LoVo (cell line): ENCODE results near the gene SLC22A14.
"Not testable (repeated sequence)": the region's sequence is repeated elsewhere in the genome, so short reads cannot be mapped to it uniquely, and the experiment has no call there.

Experiments used
- DNase-seq: peaks from one replicate; pipeline ENCODE4 v3.0.0-alpha.2; 2016; ENCODE audit warnings: low spot score

SLC22A14 gene, protein sequence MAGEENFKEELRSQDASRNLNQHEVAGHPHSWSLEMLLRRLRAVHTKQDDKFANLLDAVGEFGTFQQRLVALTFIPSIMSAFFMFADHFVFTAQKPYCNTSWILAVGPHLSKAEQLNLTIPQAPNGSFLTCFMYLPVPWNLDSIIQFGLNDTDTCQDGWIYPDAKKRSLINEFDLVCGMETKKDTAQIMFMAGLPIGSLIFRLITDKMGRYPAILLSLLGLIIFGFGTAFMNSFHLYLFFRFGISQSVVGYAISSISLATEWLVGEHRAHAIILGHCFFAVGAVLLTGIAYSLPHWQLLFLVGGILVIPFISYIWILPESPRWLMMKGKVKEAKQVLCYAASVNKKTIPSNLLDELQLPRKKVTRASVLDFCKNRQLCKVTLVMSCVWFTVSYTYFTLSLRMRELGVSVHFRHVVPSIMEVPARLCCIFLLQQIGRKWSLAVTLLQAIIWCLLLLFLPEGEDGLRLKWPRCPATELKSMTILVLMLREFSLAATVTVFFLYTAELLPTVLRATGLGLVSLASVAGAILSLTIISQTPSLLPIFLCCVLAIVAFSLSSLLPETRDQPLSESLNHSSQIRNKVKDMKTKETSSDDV

DNA sequence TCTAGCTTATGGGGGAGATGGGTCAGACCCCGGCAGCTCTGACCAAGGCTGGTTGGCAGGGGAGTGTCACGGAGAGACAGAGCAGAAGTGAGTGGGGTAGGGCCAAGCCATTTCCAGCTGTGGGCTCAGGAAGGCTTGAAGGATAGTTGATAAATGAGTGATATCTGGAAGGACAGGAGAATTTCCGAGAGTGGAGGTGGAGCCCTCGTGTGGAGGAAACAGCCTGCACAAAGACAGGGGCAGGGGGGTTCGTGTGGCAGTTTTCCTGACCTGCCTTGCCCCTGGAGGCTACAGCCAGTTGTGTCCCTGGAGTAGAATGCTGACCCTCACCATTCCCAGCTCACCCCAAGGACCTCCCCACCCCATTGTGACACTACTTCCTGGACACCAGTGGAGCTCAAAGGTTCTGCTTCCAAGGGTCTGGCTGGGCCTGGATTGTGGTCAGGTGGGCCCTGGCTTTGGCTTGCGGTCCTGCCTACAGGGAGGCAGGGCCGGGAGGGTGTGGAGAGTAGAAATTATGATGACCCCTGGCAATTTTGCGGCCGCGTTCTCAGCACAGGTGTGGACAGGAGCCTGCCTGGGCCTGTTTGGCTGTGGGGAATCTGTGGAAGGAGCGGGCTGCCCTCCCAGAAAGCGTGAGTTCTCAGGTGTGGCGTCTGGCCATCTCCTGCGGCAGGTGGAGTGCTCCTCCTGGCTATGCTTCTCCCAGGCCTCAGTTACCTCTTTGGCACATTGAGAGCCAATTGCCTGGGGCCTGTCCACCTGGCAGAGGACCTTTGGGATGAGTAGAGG lies at the start of gene SLC22A14:
TSS of gene SLC22A14 (plus strand) at position 400 of the 792 bp plus-strand sequence. CDS start 23,733 bp downstream, outside the sequence.
- no peak for DNase-seq

DNA sequence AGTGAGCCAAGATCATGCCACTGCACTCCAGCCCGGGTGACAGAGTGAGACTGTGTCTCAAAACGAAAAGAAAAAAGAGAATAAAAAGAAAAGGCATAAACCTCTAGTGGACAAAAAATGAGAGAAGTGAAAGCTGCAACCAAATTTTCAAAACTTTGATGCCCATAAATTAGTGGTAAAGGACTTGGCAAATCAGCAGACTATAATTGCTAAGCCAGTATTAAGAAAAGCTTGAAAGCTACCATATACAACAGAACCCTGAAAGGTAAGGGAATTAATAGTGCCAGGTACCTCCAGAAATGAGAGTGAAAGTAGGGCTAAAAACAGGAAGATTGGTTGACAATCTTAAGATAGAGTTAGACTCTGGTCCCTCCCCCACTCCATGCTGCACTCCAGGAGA lies 49.4 kb upstream of the SLC22A14 start:
- DNase-seq, result no peak

DNA sequence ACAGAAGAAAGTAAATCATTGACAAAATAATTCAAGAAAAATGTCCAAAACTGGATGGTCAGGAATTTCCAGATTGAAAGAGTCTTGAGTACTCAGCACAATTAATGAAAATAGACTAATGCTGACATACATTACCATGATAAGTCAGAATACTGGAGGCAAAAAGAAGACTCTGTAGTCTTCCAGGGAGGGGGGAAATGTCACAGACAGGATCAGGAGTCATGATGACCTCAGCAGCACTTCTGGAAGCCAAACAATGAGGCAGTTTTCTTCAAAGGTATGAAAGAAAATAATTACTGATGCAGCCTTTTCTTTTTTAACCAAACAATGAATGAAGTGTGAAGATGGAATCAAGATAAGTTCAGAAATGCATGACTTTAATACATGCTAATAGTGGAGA lies 46.6 kb upstream of the SLC22A14 start:
- no peak for DNase-seq

DNA sequence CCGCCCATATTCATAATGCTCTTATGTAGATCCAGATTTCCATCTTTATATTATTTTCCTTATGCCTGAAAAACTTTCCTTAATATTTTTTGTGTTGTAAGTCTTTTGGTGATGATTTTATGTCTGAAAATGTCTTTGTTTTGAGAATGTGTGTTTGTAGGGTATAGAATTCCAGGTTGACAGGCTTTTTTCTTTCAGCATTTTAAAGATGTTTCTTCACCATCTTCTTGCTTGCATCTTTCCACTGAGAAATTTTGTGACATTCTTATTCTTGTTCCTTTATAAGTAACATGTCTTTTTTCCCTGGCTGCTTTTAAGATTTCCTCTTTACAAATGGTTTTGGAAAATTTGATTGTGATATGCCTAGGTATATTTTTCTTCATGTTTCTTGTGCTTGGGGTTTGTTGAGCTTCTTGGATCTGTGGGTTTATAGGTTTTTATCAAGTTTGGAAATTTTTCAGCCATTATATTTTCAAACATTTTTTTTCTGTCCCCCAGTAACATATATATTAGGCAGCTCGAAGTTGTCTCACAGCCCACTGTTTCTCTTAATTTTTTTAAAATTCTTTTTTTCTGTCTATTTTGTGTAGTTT lies 43.6 kb upstream of the SLC22A14 start:
- no peak for DNase-seq

DNA sequence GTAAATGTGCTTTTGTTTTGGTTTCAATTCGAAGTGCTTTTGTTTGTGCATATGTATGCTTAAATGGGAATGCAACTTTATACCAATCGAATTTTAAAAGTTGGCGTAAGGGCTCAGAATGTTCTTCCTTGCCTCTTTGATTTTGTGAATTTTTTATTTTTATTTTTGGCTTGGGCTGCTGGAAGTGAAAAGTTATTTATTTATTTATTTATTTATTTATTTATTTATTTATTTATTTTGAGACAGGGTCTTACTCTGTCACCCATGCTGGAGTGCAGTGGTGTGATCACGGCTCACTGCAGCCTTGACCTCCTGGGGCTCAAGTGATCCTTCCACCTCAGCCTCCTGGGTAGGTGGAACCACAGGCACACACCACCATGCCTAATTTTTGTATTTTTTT lies 39.3 kb upstream of the SLC22A14 start:
- DNase-seq, result not testable (repeated sequence)

DNA sequence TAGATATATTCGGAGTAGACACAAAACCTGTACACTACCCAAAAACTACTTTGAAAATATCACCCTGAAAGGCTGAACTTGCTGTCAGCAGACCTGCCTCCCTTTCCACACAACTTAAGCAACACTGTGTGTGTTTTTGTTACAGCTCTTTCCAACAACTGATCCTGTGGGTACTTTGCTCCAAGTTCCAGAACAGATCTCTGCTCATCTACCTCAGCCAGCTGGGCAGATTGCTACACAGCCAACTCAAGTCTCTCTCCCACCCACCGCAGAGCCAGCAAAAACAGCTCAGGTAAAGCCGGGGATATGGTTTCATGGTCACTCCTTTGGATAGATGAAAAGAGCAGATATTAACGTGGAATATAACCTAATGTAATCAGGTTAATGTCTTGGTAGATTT lies 36.2 kb upstream of the SLC22A14 start:
- no peak for DNase-seq

DNA sequence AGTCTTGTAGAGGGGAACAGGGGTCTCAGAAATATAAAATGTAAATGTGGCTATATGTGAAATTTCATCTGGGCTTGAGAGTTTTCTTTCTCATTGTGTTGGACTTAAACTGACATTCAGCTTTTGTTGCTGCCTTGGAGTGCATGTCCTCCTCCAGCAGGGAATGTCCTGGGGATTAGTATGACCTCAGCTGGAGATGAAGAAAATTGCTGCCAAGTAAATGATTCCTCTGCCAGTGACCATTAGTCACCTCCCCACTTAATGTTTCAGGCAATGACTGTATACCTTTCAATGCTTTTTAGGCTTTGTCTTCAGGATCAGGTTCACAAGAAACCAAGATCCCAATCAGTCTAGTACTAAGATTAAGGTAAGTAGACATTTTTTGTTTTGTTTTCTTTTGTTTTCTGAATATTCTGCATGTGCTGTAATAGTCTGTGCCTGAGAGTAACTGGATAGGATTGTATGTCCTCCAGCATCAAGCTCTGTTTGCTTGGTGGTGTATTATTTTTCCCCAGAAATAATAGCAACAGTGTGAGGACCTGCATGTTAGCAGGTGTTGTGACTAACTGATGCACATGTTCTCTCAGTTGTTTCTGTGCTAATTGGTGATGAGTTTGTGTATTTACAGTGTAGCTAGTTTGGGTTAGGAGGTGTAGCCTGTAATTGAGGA lies 34.6 kb upstream of the SLC22A14 start:
- peak; percentile 43 for DNase-seq

DNA sequence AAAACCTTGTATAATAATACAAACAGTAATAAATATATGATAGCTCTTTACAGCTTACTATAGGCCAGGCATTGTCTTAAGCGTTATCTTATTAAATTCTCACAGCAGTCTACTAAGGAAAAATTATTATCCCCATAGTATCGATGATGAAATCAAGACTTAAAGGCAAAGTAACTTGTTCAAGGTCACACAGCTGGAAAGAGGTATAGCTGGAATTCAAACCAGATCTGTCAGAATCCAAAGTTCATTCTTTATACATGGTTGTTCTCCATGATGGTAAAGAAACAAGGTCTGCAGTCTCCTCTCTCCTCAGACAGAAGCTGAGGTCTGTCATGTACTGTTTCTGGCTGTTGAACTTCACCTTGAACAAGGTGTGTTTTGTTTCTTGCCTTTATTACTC lies 31.9 kb upstream of the SLC22A14 start:
- no peak for DNase-seq

DNA sequence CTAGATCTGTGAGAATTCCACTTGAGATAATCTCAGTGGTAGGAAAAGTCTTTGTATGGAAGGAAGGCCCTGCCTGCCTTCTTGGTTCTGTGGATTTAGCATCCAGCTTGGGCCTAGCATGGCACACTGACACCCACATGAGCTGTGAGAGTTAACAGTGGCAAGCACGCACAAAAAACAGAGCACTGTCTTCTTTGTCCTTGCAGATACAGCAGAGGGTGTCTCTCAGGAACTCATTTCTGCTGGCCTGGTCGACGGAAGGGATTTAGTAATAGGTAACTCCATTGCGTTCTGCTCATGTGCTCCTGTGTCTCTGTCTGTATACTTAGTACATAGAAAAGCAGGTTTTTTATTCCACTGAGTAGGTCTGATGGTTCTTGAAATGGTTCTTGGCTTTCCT lies 30.9 kb upstream of the SLC22A14 start:
- no peak for DNase-seq

DNA sequence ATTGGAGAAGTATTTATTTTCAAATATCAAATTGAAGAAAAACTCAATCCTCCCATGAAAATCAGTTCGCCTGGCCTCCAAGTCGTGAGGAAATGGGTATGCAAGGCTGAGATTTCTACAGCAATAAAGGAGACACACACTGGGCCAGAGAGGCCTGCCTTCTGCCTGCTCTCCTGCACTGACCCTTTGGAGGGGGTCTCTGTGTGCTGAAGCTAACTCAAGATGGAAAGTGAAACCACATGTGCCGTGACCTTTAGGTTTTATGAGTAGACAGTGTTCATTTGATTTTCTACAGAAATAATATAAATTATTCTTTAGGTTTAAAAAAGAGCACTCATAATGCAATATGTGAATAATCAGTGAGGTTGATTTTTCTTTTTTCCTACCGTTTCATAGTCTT lies 28.4 kb upstream of the SLC22A14 start:
- DNase-seq, result no peak

DNA sequence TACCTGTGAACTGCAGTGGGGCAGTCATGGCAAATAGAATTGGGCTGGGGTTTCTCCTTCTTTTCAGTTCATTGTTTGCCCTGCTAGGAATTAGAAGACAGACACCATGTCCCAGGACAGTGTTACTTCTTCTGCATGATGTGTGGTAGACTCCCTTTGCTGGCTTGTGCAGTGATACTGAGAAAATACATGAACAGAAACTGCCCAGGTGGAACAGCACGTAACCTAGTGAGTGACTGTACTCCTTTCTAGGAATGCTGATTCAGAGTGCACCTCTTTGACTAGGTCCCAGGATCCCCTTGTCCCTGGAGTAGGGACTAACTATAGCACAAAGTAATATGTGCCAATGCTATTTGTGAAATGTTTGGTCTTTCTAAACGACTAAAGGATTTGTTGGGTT lies 27.2 kb upstream of the SLC22A14 start:
- DNase-seq, result no peak

DNA sequence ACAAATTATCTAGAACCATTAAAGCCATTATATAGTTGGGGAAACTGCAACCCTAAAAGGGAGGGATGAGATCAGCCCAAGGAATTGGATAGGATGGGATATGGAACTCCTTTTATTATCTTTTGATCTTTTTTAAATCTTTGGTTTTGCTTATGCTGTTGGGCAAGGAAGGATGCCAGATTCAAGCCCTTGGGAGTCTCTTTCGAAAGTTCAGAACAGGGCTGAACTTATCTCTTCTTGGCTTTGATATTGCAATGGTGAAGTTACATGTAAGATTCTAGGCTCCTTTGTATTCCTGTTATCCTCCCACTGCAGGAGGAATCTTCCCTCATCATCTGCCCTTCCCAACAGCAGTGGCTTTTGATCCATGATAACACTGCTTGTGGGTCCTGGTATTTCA lies 26.5 kb upstream of the SLC22A14 start:
- no peak for DNase-seq

DNA sequence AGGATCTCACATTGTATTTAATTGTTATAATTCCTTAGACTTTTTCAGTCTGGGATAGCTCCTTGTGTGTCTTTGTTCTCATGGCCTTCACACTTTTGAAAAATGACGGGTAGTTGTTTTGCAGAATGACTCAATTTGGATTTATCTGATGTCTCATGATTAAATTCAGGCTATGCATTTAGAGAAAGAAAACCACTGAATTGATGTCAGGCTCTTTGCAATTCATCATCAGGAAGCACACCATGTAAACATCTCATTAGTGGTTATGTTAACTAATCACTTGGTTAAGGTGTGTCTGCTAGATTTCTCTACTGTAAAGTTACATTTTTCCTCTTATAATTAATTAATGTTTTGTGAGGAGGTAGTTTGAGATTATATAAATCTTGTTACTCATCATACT lies 24.5 kb upstream of the SLC22A14 start:
- DNase-seq, result no peak

DNA sequence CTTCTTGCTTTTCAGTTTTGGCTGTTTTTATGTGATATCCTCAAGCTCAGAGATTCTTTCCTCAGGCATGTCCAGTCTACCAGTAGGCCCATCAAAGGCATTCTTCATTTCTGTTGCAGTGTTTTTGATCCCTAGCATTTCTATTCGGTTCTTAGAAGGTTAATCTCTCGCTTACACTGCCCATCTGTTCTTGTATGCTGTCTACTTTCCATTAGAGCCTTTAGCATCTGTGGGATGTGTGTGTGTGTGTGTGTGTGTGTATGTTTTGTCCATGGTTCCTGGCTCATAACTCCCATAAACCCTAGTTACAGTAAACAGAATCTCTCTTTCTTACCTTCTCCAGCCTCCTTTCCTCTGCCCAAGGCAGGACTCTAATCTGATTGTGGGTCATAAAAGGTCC lies 21.6 kb upstream of the SLC22A14 start:
- no peak for DNase-seq

DNA sequence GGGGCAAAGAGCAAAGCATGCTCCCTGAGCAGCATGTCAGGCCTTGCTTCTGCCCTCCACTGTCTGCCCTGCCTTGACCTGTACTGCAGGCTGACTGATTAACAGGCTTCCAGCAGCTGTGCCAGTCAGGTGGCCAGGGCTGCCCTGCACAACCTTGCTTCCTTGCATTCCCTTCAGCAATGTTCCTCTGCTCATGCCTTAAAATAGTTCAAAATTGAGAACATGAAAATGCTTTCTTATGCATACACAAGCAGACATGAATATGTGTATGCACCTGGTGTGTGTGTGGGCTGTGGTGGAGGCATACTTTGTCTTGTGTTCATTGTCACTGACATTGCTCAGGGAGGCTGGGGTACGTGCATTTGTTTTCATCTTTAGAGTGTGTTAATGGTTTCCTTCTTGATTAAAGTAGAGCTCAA lies 17.7 kb upstream of the SLC22A14 start:
- DNase-seq, result no peak

DNA sequence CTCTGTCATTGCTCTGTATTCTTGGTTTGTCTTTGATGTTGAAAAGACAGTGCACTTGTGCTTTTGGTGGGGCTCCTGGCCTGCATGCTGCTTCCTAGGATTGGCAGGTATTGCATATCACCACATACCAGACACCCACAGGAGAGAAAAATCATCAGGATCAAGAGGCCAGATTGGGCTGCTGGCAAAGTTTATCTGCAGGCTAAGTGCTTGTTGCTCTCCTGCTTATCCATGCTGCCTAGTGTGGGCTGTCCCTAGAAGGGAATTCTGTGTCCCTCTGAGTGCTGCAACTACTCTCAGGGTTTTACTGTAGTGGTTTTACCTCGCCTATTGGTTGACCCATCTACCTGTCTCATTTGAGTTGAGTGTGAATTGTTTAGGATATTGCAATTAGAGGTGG lies 17.3 kb upstream of the SLC22A14 start:
- no peak for DNase-seq

DNA sequence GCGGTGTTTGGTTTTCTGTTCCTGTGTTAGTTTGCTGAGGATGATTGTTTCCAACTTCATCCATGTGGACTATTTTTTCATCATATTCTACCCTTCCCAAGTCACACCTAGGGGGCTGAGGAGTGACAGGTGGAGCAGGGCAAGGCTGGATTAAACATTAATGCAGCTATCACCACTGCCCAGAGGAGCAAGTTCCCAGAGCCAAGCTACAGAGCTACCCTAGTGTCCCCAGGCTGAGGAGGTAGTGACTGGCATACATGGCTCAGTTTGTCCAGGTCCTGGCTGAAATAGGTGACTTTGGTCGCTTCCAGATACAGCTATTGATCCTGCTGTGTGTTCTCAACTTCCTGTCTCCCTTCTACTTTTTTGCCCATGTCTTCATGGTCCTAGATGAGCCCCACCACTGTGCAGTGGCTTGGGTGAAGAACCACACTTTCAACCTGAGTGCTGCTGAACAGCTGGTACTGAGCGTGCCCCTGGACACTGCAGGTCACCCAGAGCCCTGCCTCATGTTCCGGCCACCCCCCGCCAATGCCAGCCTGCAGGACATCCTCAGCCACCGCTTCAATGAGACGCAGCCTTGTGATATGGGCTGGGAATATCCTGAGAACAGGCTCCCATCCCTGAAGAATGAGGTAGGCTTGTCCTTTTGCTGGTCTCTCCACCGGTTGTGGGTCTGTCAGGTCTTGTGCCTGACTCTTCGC lies 16.3 kb upstream of the SLC22A14 start, which contains the start of gene SLC22A13:
TSS of gene SLC22A13 (plus strand) at position 209 of the 704 bp plus-strand sequence. CDS start at position 258, 49 bp downstream.
- DNase-seq, result no peak

DNA sequence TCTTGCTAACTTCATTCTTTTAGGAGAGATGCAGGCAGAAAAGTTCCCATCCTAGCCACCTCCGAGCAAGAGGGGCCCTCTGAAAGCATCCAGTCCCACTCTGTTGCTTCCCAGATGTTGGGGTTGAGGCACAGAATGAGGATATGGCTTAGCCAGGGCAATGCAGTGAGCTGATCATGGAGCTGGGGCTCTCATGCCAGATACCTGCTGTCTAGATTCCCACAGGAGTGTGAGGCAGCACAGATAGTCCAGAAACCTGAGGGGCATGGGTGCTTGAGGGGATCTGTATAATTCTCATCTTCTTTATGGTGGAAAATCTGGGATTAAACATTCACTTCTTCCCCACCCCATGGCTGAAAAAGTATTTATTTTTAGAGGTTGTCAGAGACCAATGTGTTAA lies 15.3 kb upstream of the SLC22A14 start:
- DNase-seq, result no peak

DNA sequence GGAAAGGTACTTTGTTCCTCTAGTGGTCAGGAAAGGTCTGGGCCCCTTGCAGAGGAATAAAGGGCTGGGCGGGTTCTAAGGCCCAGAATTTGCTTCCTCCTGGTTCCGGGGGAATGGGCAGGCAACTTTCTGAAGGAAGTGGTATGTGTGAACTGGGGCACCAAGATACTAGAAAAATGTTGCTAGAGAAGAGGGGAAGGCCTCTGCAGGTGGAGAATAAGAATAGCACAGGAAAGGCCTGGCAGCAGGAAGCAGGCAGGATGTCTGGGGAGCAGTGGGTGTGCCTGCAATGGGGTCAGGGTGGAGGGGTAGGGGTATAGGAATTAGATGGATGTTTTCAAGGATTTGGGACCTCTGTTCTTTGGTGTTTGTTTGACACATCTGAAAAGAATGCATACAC lies 14.4 kb upstream of the SLC22A14 start:
- DNase-seq, result no peak

DNA sequence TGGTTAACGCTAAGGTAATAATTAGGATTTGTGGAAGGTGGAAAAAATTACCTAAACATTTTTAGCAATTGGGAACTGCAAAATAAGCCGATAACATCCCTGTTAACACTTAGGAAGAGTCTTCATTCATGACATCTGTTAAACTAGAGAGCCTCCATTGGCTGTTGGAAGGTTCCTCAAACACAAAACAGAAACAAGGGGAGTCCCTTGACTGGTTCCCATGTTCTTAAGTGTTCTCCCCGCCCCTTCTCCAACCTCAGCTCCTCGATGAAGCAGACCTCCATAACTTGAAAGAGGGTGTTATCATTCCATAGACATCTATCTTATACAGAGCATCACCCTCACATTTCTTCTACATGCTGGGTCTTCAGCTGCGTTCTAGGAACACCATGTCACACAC lies 14.0 kb upstream of the SLC22A14 start:
- DNase-seq, result no peak

DNA sequence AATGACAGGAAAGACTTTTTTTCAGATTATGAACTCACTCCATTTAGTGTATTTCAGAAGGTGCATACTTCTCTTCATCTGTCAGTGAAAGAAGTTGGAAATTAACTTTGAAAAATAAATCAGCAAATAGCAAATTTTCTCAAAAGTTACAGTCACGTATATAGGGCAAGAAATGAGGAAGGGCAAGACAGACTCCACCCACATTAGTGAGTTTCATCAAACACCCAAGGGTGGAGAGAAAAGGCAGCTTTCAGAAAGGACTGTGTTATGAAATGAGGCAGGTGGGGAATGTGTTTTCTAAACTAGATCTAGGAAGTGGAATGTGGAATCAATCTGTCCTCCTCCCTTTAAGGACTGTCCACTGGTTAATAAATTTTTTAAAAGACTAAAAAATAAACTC lies 13.6 kb upstream of the SLC22A14 start:
- no peak for DNase-seq
